MCF 10A (cell line): Measurements from ENCODE around the gene IRF1. TPM values are rescaled to one million over a fixed set of nuclear protein-coding genes. Genes with fewer than 3 reads are reported as not detected.
A peak's percentile ranks its signal among the peaks of the same experiment; 100 is the strongest.

ENCODE experiments used
- BruUV-seq: library from RNA; stranded (reverse); fragments of 400-500 nt; replicated peaks from 2 replicates; lab custom pipeline; 2021; lab: Mats Ljungman, UMichigan
- CTCF ChIA-PET: fragments of 300-600 bp; sonication (Branson Sonifier 250); formaldehyde crosslinking; extraction: SDS; loops from one replicate; lab custom pipeline; 2021; ENCODE audit warnings: antibody characterized with exemption, inconsistent platforms; lab: Yijun Ruan, JAX
- POLR2A ChIA-PET: fragments of 300-600, 350-650 bp; sonication (Branson Sonifier 250); formaldehyde crosslinking; extraction: SDS; loops from one replicate; lab custom pipeline; 2020; ENCODE audit warnings: antibody characterized with exemption, inconsistent platforms; lab: Yijun Ruan, JAX
- DNase-seq: peaks from one replicate; pipeline ENCODE4 v3.0.0-alpha.2; 2018; ENCODE audit not compliant: unreplicated experiment
- H3K27ac Mint-ChIP-seq: one replicate; pipeline ENCODE4 v1.8.0; 2022; ENCODE audit warnings: mild to moderate bottlenecking, low read depth, mixed read lengths; ENCODE audit not compliant: unreplicated experiment
- H3K27me3 Mint-ChIP-seq: one replicate; pipeline ENCODE4 v1.8.0; 2022; ENCODE audit warnings: mixed read lengths; ENCODE audit not compliant: insufficient read depth, unreplicated experiment
- H3K36me3 Mint-ChIP-seq: one replicate; pipeline ENCODE4 v1.8.0; 2022; ENCODE audit warnings: mild to moderate bottlenecking, moderate library complexity, mixed read lengths; ENCODE audit not compliant: insufficient read depth, unreplicated experiment
- H3K4me1 Mint-ChIP-seq: one replicate; pipeline ENCODE4 v1.8.0; 2022; ENCODE audit warnings: mixed read lengths; ENCODE audit not compliant: insufficient read depth, unreplicated experiment
- H3K4me3 Mint-ChIP-seq: one replicate; pipeline ENCODE4 v1.8.0; 2022; ENCODE audit warnings: mild to moderate bottlenecking, moderate library complexity, mixed read lengths; ENCODE audit not compliant: unreplicated experiment
- H3K9me3 Mint-ChIP-seq: one replicate; pipeline ENCODE4 v1.8.0; 2022; ENCODE audit warnings: mixed read lengths; ENCODE audit not compliant: unreplicated experiment
- intact Hi-C: fragments of 100-400 bp; cut with micrococcal nuclease; formaldehyde crosslinking; loops from 2 replicates; pipeline ENCODE4 v1.14.1; 2022
- total RNA-seq: library from RNA; stranded (reverse); gene quantifications from 2 replicates; pipeline ENCODE4 v1.2.3, GENCODE V29; 2022
- TF ChIP-seq, protein P1 (sequence below): fragments of 200-600 bp; IDR thresholded peaks from one replicate; pipeline ENCODE4 v1.8.0; 2022; ENCODE audit warnings: antibody characterized with exemption, mild to moderate bottlenecking; ENCODE audit not compliant: unreplicated experiment

IRF1 gene
- total RNA-seq, 1 experiment from 2014 or later = 18.7 TPM

DNA sequence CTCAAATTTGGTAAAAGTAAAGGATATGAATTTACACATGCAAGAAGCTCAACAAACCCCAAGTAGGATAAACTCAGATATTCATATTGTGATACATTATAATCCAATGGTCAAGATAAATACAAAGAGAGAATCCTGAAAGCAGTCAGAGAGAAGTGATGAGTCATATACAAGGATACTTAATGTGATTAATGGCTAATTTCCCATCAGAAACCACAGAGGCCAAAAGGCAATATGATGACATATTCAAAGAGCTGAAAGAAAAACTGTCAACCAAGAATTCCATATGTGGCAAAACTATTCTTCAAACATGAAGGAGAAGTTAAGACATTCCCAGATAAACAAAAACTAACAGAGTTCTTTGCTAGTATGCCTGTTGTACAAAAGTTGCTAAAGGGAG is 19.5 kb upstream of the IRF1 start:
- H3K27ac Mint-ChIP-seq = no peak overlapping the region
- H3K9me3 Mint-ChIP-seq = peaks cover 22% of the 10 kb centered on the region
- intact Hi-C loops = no loop called here
- CTCF ChIA-PET = interaction anchor here (0.8 to 2.6 kb wide), 12 partner anchors 8 to 445 kb away, joined by 3 to 15 read pairs (median 4); no protein-coding TSS in a partner anchor
- peak; percentile 52 for DNase-seq
- BruUV-seq = no TSS peak
- no peaks in the 10 kb centered on the region for H3K36me3 Mint-ChIP-seq
- no peak overlapping the region for H3K4me3 Mint-ChIP-seq
- POLR2A ChIA-PET = interaction anchor here (0.6 to 2.2 kb wide), 7 partner anchors 9 to 215 kb away, joined by 3 to 10 read pairs (median 3); partner anchors contain the start of gene RAD50
- H3K4me1 Mint-ChIP-seq = peaks cover 23% of the 10 kb centered on the region
- no peaks in the 10 kb centered on the region for H3K27me3 Mint-ChIP-seq
- TF ChIP-seq, protein P1, sequence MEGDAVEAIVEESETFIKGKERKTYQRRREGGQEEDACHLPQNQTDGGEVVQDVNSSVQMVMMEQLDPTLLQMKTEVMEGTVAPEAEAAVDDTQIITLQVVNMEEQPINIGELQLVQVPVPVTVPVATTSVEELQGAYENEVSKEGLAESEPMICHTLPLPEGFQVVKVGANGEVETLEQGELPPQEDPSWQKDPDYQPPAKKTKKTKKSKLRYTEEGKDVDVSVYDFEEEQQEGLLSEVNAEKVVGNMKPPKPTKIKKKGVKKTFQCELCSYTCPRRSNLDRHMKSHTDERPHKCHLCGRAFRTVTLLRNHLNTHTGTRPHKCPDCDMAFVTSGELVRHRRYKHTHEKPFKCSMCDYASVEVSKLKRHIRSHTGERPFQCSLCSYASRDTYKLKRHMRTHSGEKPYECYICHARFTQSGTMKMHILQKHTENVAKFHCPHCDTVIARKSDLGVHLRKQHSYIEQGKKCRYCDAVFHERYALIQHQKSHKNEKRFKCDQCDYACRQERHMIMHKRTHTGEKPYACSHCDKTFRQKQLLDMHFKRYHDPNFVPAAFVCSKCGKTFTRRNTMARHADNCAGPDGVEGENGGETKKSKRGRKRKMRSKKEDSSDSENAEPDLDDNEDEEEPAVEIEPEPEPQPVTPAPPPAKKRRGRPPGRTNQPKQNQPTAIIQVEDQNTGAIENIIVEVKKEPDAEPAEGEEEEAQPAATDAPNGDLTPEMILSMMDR = no peak

DNA sequence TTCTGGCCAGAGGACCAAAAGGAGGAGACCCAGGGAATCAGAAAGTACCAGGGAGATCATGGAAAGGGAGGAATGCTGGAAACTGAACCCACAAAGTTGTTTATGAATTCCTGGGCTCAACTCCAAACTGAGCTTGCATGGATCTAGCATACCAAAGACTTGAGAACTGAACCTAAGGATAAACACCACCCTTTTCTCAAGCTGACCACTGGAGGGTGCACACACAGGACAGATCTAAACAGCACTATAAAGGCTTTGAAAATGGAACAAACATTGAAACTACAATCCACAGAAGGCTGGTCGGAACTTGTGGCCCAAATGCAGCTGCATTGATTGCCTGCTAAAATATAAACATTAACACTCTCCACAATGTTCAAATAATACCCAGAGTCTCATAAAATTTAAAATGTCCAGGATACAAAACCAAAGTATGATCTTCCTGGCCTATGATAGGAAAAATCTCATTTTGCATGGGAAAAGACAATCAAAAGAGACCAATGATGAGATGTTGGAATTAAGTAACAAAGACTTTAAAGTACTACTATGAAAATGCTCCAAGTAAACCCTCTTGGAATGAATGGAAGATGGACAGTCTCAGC is 15.6 kb upstream of the IRF1 start:
- H3K27ac Mint-ChIP-seq = no peak overlapping the region
- H3K4me3 Mint-ChIP-seq = no peak overlapping the region
- no peaks in the 10 kb centered on the region for H3K27me3 Mint-ChIP-seq
- DNase-seq = peak; percentile 78
- intact Hi-C loops = loop anchor here (5.0 kb wide), 1 partner anchor 316 kb away; no protein-coding TSS in a partner anchor
- ChIA-PET CTCF (interaction anchor here (0.6 to 21.5 kb wide), 30 partner anchors 9 to 1707 kb away, joined by 3 to 359 read pairs (median 4); partner anchors contain the start of gene IRF1), POLR2A (interaction anchor here (0.5 to 2.2 kb wide), 4 partner anchors 10 to 233 kb away, joined by 4 to 11 read pairs (median 6); partner anchors contain the start of genes IRF1 and SLC22A4)
- TF ChIP-seq, protein P1 = peak; percentile 47
- peaks cover 13% of the 10 kb centered on the region for H3K9me3 Mint-ChIP-seq
- BruUV-seq = no TSS peak
- H3K36me3 Mint-ChIP-seq = no peaks in the 10 kb centered on the region
- peaks cover 23% of the 10 kb centered on the region for H3K4me1 Mint-ChIP-seq

DNA sequence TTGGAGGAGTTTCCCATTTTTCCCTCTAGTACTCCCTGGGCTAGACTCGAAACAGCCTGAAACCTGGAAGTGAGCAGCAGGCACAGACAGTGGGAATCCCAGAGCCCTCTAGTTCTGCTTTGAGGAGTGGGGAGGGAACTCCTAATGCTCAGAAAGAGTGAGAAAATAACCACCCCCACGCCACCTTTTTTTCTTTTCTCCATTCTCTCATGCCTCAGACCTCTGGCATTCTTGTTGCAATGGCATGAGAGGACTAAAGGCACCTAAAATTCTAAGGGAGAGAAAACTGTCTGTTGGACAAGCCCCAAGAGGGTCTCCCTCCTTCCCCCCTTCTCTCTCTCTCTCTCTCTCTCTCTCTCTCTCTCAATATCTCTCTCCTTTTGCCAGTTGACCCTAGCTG is 15.1 kb upstream of the IRF1 start:
- POLR2A ChIA-PET = interaction anchor here (0.6 to 2.2 kb wide), 5 partner anchors 9 to 212 kb away, joined by 3 to 11 read pairs (median 4); partner anchors contain the start of genes IRF1, SLC22A4 and SLC22A5
- H3K36me3 Mint-ChIP-seq = no peaks in the 10 kb centered on the region
- TF ChIP-seq, protein P1 = no peak
- H3K27me3 Mint-ChIP-seq = no peaks in the 10 kb centered on the region
- no peak for DNase-seq
- peaks cover 23% of the 10 kb centered on the region for H3K4me1 Mint-ChIP-seq
- H3K27ac Mint-ChIP-seq = no peak overlapping the region
- peaks cover 12% of the 10 kb centered on the region for H3K9me3 Mint-ChIP-seq
- H3K4me3 Mint-ChIP-seq = no peak overlapping the region
- intact Hi-C loops = loop anchor here (5.0 kb wide), 1 partner anchor 317 kb away; no protein-coding TSS in a partner anchor
- CTCF ChIA-PET = interaction anchor here (0.7 to 21.5 kb wide), 28 partner anchors 8 to 441 kb away, joined by 3 to 359 read pairs (median 4); partner anchors contain the start of gene IRF1
- BruUV-seq = no TSS peak

DNA sequence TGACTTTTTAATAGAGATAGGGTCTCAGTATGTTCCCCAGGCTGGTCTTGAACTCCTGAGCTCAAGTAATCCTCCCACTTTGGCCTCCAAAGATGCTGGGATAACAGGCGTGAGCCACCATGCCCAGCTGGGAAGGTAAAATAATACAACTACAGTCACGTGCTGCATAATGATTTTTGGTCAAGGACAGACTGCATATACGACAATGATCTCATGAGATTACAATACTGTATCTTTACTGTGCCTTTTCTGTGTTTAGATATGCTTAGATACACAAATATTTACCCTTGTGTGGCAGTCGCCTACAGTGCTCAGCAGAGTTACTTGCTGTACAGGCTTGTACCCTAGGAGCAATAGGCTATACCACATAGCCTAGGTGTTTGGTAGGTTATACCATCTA is 14.2 kb upstream of the IRF1 start:
- no peaks in the 10 kb centered on the region for H3K36me3 Mint-ChIP-seq
- BruUV-seq = no TSS peak
- H3K4me1 Mint-ChIP-seq = peaks cover 21% of the 10 kb centered on the region
- DNase-seq = no peak
- H3K27me3 Mint-ChIP-seq = no peaks in the 10 kb centered on the region
- peaks cover 3% of the 10 kb centered on the region for H3K9me3 Mint-ChIP-seq
- ChIA-PET POLR2A (interaction anchor here (0.6 to 2.2 kb wide), 4 partner anchors 8 to 135 kb away, joined by 3 to 11 read pairs (median 4); partner anchors contain the start of gene SLC22A5), CTCF (interaction anchor here (0.6 to 21.5 kb wide), 19 partner anchors 14 to 441 kb away, joined by 3 to 359 read pairs (median 5); partner anchors contain the start of gene IRF1)
- no peak overlapping the region for H3K4me3 Mint-ChIP-seq
- no peak overlapping the region for H3K27ac Mint-ChIP-seq
- intact Hi-C loops = loop anchor here (5.0 kb wide), 1 partner anchor 318 kb away; no protein-coding TSS in a partner anchor
- TF ChIP-seq, protein P1 = no peak
